Measurements from ENCODE around the gene WDFY2. TPM values are rescaled to one million over a fixed set of nuclear protein-coding genes. Genes with fewer than 3 reads are reported as not detected.

The WDFY2 gene
- total and polyA plus RNA-seq, 10 of the 15 experiments (the other 5 are each of a cell fraction or from before 2014, with no cell fraction given): 2.1 to 13.0 (median 8.1) TPM

- SMC1A ChIA-PET (ENCODE audit: uncharacterized antibody, unreplicated experiment): interaction anchor here (0.9 to 1.5 kb wide), 3 partner anchors 9 to 17 kb away, joined by 4 to 5 read pairs (median 5); no protein-coding TSS in a partner anchor
- POLR2A ChIA-PET: interaction anchor here (1.1 to 1.3 kb wide), 2 partner anchors 15 to 17 kb away, joined by 3 read pairs; no protein-coding TSS in a partner anchor
- no peak for TF ChIP-seq ZNF217 (IDR thresholded peaks at IDR 0.05)
- TF ChIP-seq HDGF (IDR thresholded peaks at IDR 0.05): no peak
- TF ChIP-seq MXI1 (IDR thresholded peaks at IDR 0.05; ENCODE audit: low read depth, low read length): no peak
- TF ChIP-seq RB1 (IDR thresholded peaks at IDR 0.05; ENCODE audit: borderline replicate concordance): no peak
- TF ChIP-seq NFYB (IDR thresholded peaks at IDR 0.05; ENCODE audit: insufficient read depth, low read depth, low read length): no peak
- TF ChIP-seq HCFC1 (IDR thresholded peaks at IDR 0.05; ENCODE audit: low read length): no peak
- TF ChIP-seq, protein P1, sequence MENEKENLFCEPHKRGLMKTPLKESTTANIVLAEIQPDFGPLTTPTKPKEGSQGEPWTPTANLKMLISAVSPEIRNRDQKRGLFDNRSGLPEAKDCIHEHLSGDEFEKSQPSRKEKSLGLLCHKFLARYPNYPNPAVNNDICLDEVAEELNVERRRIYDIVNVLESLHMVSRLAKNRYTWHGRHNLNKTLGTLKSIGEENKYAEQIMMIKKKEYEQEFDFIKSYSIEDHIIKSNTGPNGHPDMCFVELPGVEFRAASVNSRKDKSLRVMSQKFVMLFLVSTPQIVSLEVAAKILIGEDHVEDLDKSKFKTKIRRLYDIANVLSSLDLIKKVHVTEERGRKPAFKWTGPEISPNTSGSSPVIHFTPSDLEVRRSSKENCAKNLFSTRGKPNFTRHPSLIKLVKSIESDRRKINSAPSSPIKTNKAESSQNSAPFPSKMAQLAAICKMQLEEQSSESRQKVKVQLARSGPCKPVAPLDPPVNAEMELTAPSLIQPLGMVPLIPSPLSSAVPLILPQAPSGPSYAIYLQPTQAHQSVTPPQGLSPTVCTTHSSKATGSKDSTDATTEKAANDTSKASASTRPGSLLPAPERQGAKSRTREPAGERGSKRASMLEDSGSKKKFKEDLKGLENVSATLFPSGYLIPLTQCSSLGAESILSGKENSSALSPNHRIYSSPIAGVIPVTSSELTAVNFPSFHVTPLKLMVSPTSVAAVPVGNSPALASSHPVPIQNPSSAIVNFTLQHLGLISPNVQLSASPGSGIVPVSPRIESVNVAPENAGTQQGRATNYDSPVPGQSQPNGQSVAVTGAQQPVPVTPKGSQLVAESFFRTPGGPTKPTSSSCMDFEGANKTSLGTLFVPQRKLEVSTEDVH (IDR thresholded peaks at IDR 0.05; ENCODE audit: low read depth, partially characterized antibody): no peak
- TF ChIP-seq NFIC (IDR thresholded peaks at IDR 0.05; ENCODE audit: low read depth, low read length): no peak
- no peak for TF ChIP-seq RAD21 (IDR thresholded peaks at IDR 0.05; ENCODE audit: insufficient read depth, low read depth, low read length)
- TF ChIP-seq ZSCAN29 (IDR thresholded peaks at IDR 0.05): no peak
- no peak for TF ChIP-seq MYC (IDR thresholded peaks at IDR 0.05; ENCODE audit: insufficient read depth, insufficient read length, insufficient replicate concordance, low read length, severe bottlenecking)
- TF ChIP-seq EED (IDR thresholded peaks at IDR 0.05; ENCODE audit: low read depth): no peak
- no peak for TF ChIP-seq TARDBP (IDR thresholded peaks at IDR 0.05; ENCODE audit: borderline replicate concordance)
- no peak for TF ChIP-seq KLF5 (IDR thresholded peaks at IDR 0.05; ENCODE audit: partially characterized antibody)
- no peak for TF ChIP-seq IRF3 (IDR thresholded peaks at IDR 0.05)
- no peak for TF ChIP-seq HDAC2 (IDR thresholded peaks at IDR 0.05)
- no peak for TF ChIP-seq GATAD2B (conservative IDR thresholded peaks at IDR 0.05; ENCODE audit: low read depth)
- no peak for TF ChIP-seq DPF2 (IDR thresholded peaks at IDR 0.05)
- no peak for TF ChIP-seq SMC3 (IDR thresholded peaks at IDR 0.05; ENCODE audit: borderline replicate concordance, low read length)
- no peak for TF ChIP-seq SREBF1 (IDR thresholded peaks at IDR 0.05; ENCODE audit: low read length)
- FAIRE-seq (no peak), ATAC-seq (no peak), DNase-seq (ENCODE audit: low read depth, low spot score) (no peak)
- 98% methylated on average over 3 of the region's 3 CpGs for WGBS (ENCODE audit: insufficient coverage, insufficient replicate concordance, low lambda C conversion rate, missing lambda C conversion rate)
- RAD21 ChIA-PET (ENCODE audit: unreplicated experiment): no interaction called here
- no TSS peak for BruUV-seq (replicated peaks)
- H3K36me3 ChIP-seq (ENCODE audit: control insufficient read depth in 2 of 2, insufficient read depth in 2 of 2, low read length in 1 of 2): no peaks in the 10 kb centered on the region
- H3K4me2 ChIP-seq (ENCODE audit: control insufficient read depth, insufficient read depth): no peak overlapping the region
- peaks cover 31% of the 10 kb centered on the region for H3K4me1 ChIP-seq (ENCODE audit: control insufficient read depth, insufficient read depth, low read length)
- in situ Hi-C loops (cut with MboI): no loop called here
- H3K4me3 ChIP-seq: no peak overlapping the region
- CTCF ChIA-PET: no interaction called here
- H2AFZ ChIP-seq (ENCODE audit: control insufficient read depth, low read depth, low read length): no peak overlapping the region
- no peak overlapping the region for H3K9ac ChIP-seq (ENCODE audit: control insufficient read depth, insufficient read depth, low read length)
- H3K79me2 ChIP-seq (ENCODE audit: control insufficient read depth, insufficient read depth, low read length): no peaks in the 10 kb centered on the region
- peaks cover 2% of the 10 kb centered on the region; the same call in 2 of the 3 replicates for H3K9me3 ChIP-seq (replicated peaks; ENCODE audit: control insufficient read depth, insufficient read depth, low read length)
- no peaks in the 10 kb centered on the region for H3K27me3 ChIP-seq (replicated peaks in 1 of 2; ENCODE audit: control insufficient read depth in 2 of 2, insufficient read depth in 2 of 2, low read length in 1 of 2)
- no peaks in the 10 kb centered on the region for H4K20me1 ChIP-seq (ENCODE audit: control insufficient read depth, insufficient read depth)
- intact Hi-C loops (cut with micrococcal nuclease; ENCODE audit: unreplicated experiment): loop anchor here (5.0 kb wide), 1 partner anchor 112 kb away; the partner anchor contains the start of gene INTS6
- H3K27ac ChIP-seq (ENCODE audit: control insufficient read depth, insufficient read depth): no peak overlapping the region
Measured at GRCh38 chr13:51564252-51564651, 20.0 kb upstream of the WDFY2 start.

Data from GM12878 (cell line).